Kidney (tissue), 14 donors: ENCODE data around the gene ZC3HAV1. TPM values are rescaled to one million over a fixed set of nuclear protein-coding genes. Genes with fewer than 3 reads are reported as not detected.

Experiments
- DNase-seq, 5 donors: peaks; one replicate each; pipeline ENCODE4 v3.0.0-alpha.2; 2013 to 2020
- FAIRE-seq: peaks from 2 replicates; lab custom pipeline; 2012; peaks lifted over from hg19 to GRCh38; lab: Jason Lieb, UNC
- H3K27ac ChIP-seq, 2 donors: one replicate each; pipeline ENCODE4 v1.7.0; 2013; ENCODE audit warnings: low read depth in 2 of 2, low read length in 2 of 2, inconsistent platforms in 1 of 2
- H3K27me3 ChIP-seq: one replicate; pipeline ENCODE4 v1.7.1; 2013; ENCODE audit warnings: low read length, inconsistent platforms; ENCODE audit not compliant: control insufficient read depth, insufficient read depth
- H3K36me3 ChIP-seq, 3 donors: one replicate each; pipeline versions ENCODE4 v1.7.0 to v1.7.1; 2013; ENCODE audit warnings: low read length in 3 of 3, control low read depth in 1 of 3, inconsistent platforms in 1 of 3; ENCODE audit not compliant: insufficient read depth in 3 of 3, control insufficient read depth in 2 of 3
- H3K4me1 ChIP-seq, 3 donors: one replicate each; pipeline versions ENCODE4 v1.7.0 to v1.7.1; 2013; ENCODE audit warnings: low read length in 3 of 3, inconsistent platforms in 1 of 3, low read depth in 1 of 3; ENCODE audit not compliant: control insufficient read depth in 2 of 3, insufficient read depth in 2 of 3
- H3K4me3 ChIP-seq, 3 donors: one replicate each; pipeline versions ENCODE4 v1.7.0 to v1.8.1; 2013; ENCODE audit warnings: low read length in 3 of 3, control low read depth in 1 of 3, inconsistent platforms in 1 of 3
- H3K9ac ChIP-seq, 3 donors: one replicate each; pipeline versions ENCODE4 v1.7.0 to v1.7.1; 2013; ENCODE audit warnings: low read length in 3 of 3, control low read depth in 1 of 3, inconsistent platforms in 1 of 3
- H3K9me3 ChIP-seq, 3 donors: one replicate each; pipeline versions ENCODE4 v1.7.0 to v1.7.1; 2013; ENCODE audit warnings: low read length in 3 of 3, control low read depth in 1 of 3, inconsistent platforms in 1 of 3; ENCODE audit not compliant: control insufficient read depth in 2 of 3, insufficient read depth in 1 of 3
- CTCF ChIP-seq: IDR thresholded peaks from 3 replicates; pipeline ENCODE4 v1.5.1; 2012; ENCODE audit warnings: mild to moderate bottlenecking, moderate library complexity, borderline replicate concordance; ENCODE audit not compliant: insufficient read depth; ENCODE audit errors: extremely low read depth
- intact Hi-C: fragments of 100-400 bp; cut with DNase I; formaldehyde crosslinking; loops from one replicate; pipeline ENCODE4 v1.11.1; 2022
- polyA plus RNA-seq: library from polyadenylated mRNA; stranded (reverse); fragments of 350-450 nt; fragmentation: Illumina TruSeq; extraction: RNeasy Lipid Tissue Mini Kit (QIAGEN cat#74804); gene quantifications from one replicate; pipeline ENCODE4 v1.2.3, GENCODE V29; 2014; ENCODE audit warnings: low read depth, low replicate concordance; ENCODE audit not compliant: insufficient read depth
- total RNA-seq: library from RNA; stranded (reverse); fragmentation: NEBNext Ultra II Directional; extraction: Animal tissue kit (Norgen Biotek cat#: 25700); gene quantifications from one replicate; pipeline ENCODE4 v1.2.1, GENCODE V29; 2021
- donor health status: control.
- donor health status: control.
- donor health status: control.
- donor health status: control.
- donor health status: control.
- donor health status: DM: yes; HTN: yes; CAD: no.
- donor health status: Normal renal cell carcinoma (clear cell type).

ZC3HAV1 gene
- total and polyA plus RNA-seq, 2 donors from 2014 or later: 11.1 to 40.2 TPM

- TF ChIP-seq CTCF: no peak
- H3K27ac ChIP-seq: no peak overlapping the region
- no peaks in the 10 kb centered on the region for H3K4me1 ChIP-seq
- no peak overlapping the region for H3K4me3 ChIP-seq
- intact Hi-C loops: no loop called here
- H3K36me3 ChIP-seq: peaks cover 2 to 38% (median 24%) of the 10 kb centered on the region in 3 donors
- FAIRE-seq (no peak), DNase-seq (no peak)
- no peaks in the 10 kb centered on the region for H3K9me3 ChIP-seq
- no peaks in the 10 kb centered on the region for H3K27me3 ChIP-seq
- H3K9ac ChIP-seq: no peak overlapping the region
Observed at GRCh38 chr7:139066315-139066714, 43.2 kb downstream of the ZC3HAV1 start.

- peaks cover 2 to 46% (median 29%) of the 10 kb centered on the region in 3 donors for H3K36me3 ChIP-seq
Observed at GRCh38 chr7:139065323-139065722, 44.2 kb downstream of the ZC3HAV1 start.

GRCh38 chr7:139061416-139061815 is 48.1 kb downstream of the ZC3HAV1 start:
- TF ChIP-seq CTCF: no peak
- H3K27me3 ChIP-seq: no peaks in the 10 kb centered on the region
- no peak overlapping the region for H3K4me3 ChIP-seq
- H3K9ac ChIP-seq: no peak overlapping the region
- intact Hi-C loops: no loop called here
- H3K9me3 ChIP-seq: no peaks in the 10 kb centered on the region
- peaks cover 0 to 39% (median 29%) of the 10 kb centered on the region in 3 donors for H3K36me3 ChIP-seq
- H3K4me1 ChIP-seq: no peaks in the 10 kb centered on the region
- no peak for FAIRE-seq
- H3K27ac ChIP-seq: no peak overlapping the region
- DNase-seq: no peak

More at GRCh38 chr7:139065323-139065722, 44.2 kb downstream of the ZC3HAV1 start:
- peak in 1 of 5 donors; percentile 44 for DNase-seq
- no peak for FAIRE-seq
- Histone ChIP-seq H3K27me3 (no peaks in the 10 kb centered on the region), H3K4me3 (no peak overlapping the region), H3K9ac (no peak overlapping the region), H3K27ac (no peak overlapping the region), H3K4me1 (no peaks in the 10 kb centered on the region), H3K9me3 (no peaks in the 10 kb centered on the region)
- no peak for TF ChIP-seq CTCF
- intact Hi-C loops: no loop called here
